KOPT-K1 (cell line): ENCODE measurements around the gene SKP1.

Experiments used
- H3K27ac ChIP-seq: fragments of 200-600 bp; sonication (generic); 2 replicates; pipeline ENCODE4 v1.5.1; 2016; ENCODE audit warnings: antibody characterized with exemption, mild to moderate bottlenecking, low read depth, low read length; ENCODE audit not compliant: poor library complexity, severe bottlenecking
- H3K36me3 ChIP-seq: fragments of 200-600 bp; sonication (generic); 2 replicates; pipeline ENCODE4 v1.5.1; 2017; ENCODE audit warnings: antibody characterized with exemption, mild to moderate bottlenecking, low read length, moderate library complexity; ENCODE audit not compliant: insufficient read depth
- H3K9me3 ChIP-seq: fragments of 200-600 bp; sonication (generic); 2 replicates; pipeline ENCODE4 v1.5.1; 2017; ENCODE audit warnings: antibody characterized with exemption, low read length, mild to moderate bottlenecking; ENCODE audit not compliant: insufficient read depth, poor library complexity, severe bottlenecking

The SKP1 gene

GRCh38 chr5:134116789-134117761 is 59.7 kb downstream of the SKP1 start:
- Histone ChIP-seq H3K9me3 (no peaks in the 10 kb centered on the region), H3K27ac (peak overlapping the region; percentile 92), H3K36me3 (peaks cover 67% of the 10 kb centered on the region)

GRCh38 chr5:134116286-134116685 is 60.5 kb downstream of the SKP1 start:
- H3K36me3 ChIP-seq = peaks cover 59% of the 10 kb centered on the region
- H3K27ac ChIP-seq = peak overlapping the region; percentile 92
- H3K9me3 ChIP-seq = no peaks in the 10 kb centered on the region

GRCh38 chr5:134115806-134116175 is 61.0 kb downstream of the SKP1 start:
- Histone ChIP-seq H3K36me3 (peaks cover 54% of the 10 kb centered on the region), H3K27ac (peak overlapping the region; percentile 92), H3K9me3 (no peaks in the 10 kb centered on the region)

- Histone ChIP-seq H3K27ac (peak overlapping the region; percentile 92), H3K9me3 (no peaks in the 10 kb centered on the region), H3K36me3 (peaks cover 47% of the 10 kb centered on the region)
Measured at GRCh38 chr5:134114886-134115805, 61.6 kb downstream of the SKP1 start.

- Histone ChIP-seq H3K36me3 (peaks cover 38% of the 10 kb centered on the region), H3K27ac (peak within 1 kb of the TSS; percentile 92), H3K9me3 (no peaks in the 10 kb centered on the region)
Measured at GRCh38 chr5:134113902-134114875, 62.6 kb downstream of the SKP1 start, which contains the start of gene TCF7. Gene TCF7 (plus strand): TSS chr5:134114681. CDS start chr5:134114907, 226 bp downstream.

GRCh38 chr5:134113363-134113889 is 63.3 kb downstream of the SKP1 start:
- peak overlapping the region; percentile 92 for H3K27ac ChIP-seq
- peaks cover 30% of the 10 kb centered on the region for H3K36me3 ChIP-seq
- no peaks in the 10 kb centered on the region for H3K9me3 ChIP-seq

- Histone ChIP-seq H3K9me3 (no peaks in the 10 kb centered on the region), H3K36me3 (peaks cover 24% of the 10 kb centered on the region), H3K27ac (peak overlapping the region; percentile 92)
Measured at GRCh38 chr5:134112726-134113362, 63.9 kb downstream of the SKP1 start.

GRCh38 chr5:134111741-134112647 is 64.8 kb downstream of the SKP1 start:
- Histone ChIP-seq H3K27ac (peak overlapping the region; percentile 92), H3K36me3 (peaks cover 16% of the 10 kb centered on the region), H3K9me3 (no peaks in the 10 kb centered on the region)

GRCh38 chr5:134110382-134110781 is 66.4 kb downstream of the SKP1 start:
- Histone ChIP-seq H3K27ac (peak overlapping the region; percentile 92), H3K9me3 (no peaks in the 10 kb centered on the region), H3K36me3 (no peaks in the 10 kb centered on the region)

- Histone ChIP-seq H3K9me3 (no peaks in the 10 kb centered on the region), H3K36me3 (no peaks in the 10 kb centered on the region), H3K27ac (peak overlapping the region; percentile 92)
Measured at GRCh38 chr5:134107779-134108178, 69.0 kb downstream of the SKP1 start.

- Histone ChIP-seq H3K36me3 (no peaks in the 10 kb centered on the region), H3K27ac (peak overlapping the region; percentile 92), H3K9me3 (no peaks in the 10 kb centered on the region)
Measured at GRCh38 chr5:134106991-134107701, 69.6 kb downstream of the SKP1 start.

- Histone ChIP-seq H3K27ac (peak overlapping the region; percentile 92), H3K9me3 (no peaks in the 10 kb centered on the region), H3K36me3 (no peaks in the 10 kb centered on the region)
Measured at GRCh38 chr5:134103998-134104654, 72.6 kb downstream of the SKP1 start.
